ENCODE measurements around the gene VAV2. TPM values are rescaled to one million over a fixed set of nuclear protein-coding genes. Genes with fewer than 3 reads are reported as not detected.

Gene VAV2
- total and polyA plus RNA-seq, 2 of the 4 experiments (the other 2 are of a cell fraction) = 10.8 to 13.4 TPM

DNA sequence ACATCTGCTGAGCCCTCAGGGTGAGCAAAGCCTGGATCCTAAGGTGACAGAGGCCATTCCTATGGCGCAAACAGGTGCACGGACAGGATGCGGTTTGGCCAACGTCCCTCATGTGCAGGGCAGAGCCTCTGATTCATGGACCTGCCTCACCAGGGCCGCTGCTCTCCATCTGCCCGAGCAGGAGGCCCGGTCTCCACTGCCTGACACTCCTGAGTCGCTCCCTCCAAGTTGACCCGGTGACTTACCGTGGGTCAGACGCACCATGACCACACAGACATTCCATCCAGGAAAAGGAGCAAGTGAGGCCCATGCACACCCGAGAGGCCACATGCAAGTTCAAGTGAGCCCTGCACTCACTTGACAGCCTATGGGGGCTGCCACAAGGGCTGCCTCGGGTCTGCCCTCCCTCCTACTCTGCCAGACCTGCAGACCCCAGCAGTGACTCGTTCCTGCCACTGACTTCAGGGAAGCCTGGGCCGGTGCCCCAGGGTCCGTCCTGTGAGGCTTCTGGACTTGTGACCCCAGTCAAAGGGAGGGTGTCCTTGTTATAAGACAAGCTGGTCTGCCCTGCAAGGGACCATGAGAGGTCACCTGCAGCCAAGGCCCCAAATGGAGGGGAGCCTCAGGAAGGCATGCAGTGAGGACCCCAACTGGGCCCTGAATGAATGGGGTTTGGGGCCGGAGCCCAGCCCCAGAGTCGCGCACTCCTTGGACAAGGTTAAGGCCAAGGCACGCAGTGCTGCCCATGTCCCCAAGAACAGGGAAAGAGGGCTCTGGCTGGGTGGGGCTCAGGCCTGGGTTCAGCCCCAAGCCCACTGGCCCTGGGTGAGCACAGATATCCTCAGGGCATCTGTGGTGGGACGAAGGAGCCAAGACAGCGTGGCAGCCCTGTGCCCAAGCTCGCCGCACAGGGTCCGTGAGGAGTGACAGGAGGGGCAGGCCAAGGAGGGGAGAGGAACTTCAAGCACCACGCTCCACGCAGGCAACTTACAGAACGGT lies 43.2 kb upstream of the VAV2 start:
- Histone ChIP-seq H4K91ac (ENCODE audit: insufficient read depth, low read depth, low read length) (no peak overlapping the region), H3K9me1 (ENCODE audit: insufficient read depth, low read length) (no peaks in the 10 kb centered on the region), H3K79me1 (ENCODE audit: low read depth in 1 of 2, low read length in 2 of 2) (peaks cover 0 to 3% of the 10 kb centered on the region in 2 experiments; a peak in 1 of 4 replicates), H3K4ac (ENCODE audit: low read depth, low read length) (no peak overlapping the region), H2BK5ac (ENCODE audit: low read depth, low read length, poor library complexity, severe bottlenecking) (no peak overlapping the region), H4K20me1 (ENCODE audit: insufficient read depth, low read length) (no peaks in the 10 kb centered on the region; the same call in 1 of the 2 replicates), H3K27ac (ENCODE audit: insufficient read depth, low read length) (no peak overlapping the region), H2AK9ac (replicated peaks; ENCODE audit: low read depth, low read length, poor library complexity) (no peak overlapping the region), H2BK20ac (ENCODE audit: low read depth, low read length) (no peak overlapping the region), H3K27me3 (ENCODE audit: control insufficient read depth, insufficient read depth, low read length) (no peaks in the 10 kb centered on the region), H2AFZ (replicated peaks; ENCODE audit: low read length, poor library complexity) (no peak overlapping the region), H3K36me3 (ENCODE audit: control insufficient read depth, insufficient read depth, low read length) (peaks cover 62% of the 10 kb centered on the region), H3K9me3 (ENCODE audit: control insufficient read depth, insufficient read depth, low read length) (no peaks in the 10 kb centered on the region), H3K4me2 (ENCODE audit: low read depth, low read length) (no peak overlapping the region), H3K4me3 (ENCODE audit: insufficient read depth, low read depth, low read length) (no peak overlapping the region), H2AK5ac (ENCODE audit: low read depth, low read length) (no peak overlapping the region), H4K5ac (ENCODE audit: low read depth, low read length) (no peak overlapping the region), H3K18ac (ENCODE audit: low read depth, low read length) (no peak overlapping the region), H3K56ac (ENCODE audit: extremely low read depth, insufficient read depth, low read length) (no peak overlapping the region), H3K4me1 (ENCODE audit: control insufficient read depth, insufficient read depth, low read length) (no peaks in the 10 kb centered on the region), H3K14ac (replicated peaks; ENCODE audit: low read depth, low read length) (no peak overlapping the region), H2BK15ac (ENCODE audit: low read depth, low read length) (no peak overlapping the region), H2BK120ac (ENCODE audit: low read depth, low read length) (no peak overlapping the region), H3K9ac (ENCODE audit: low read depth, low read length) (no peak overlapping the region), H4K8ac (ENCODE audit: low read depth in 2 of 2, low read length in 2 of 2) (no peak overlapping the region), H3K23ac (ENCODE audit: low read depth, low read length) (no peak overlapping the region)
- 95% methylated on average over 18 of the region's 28 CpGs; no CpG with 5 or more reads in 1 of the 2 experiments for WGBS, 2 experiments (ENCODE audit: extremely low coverage in 2 of 2, insufficient read length in 1 of 2)
- POLR2A ChIA-PET (ENCODE audit: unreplicated experiment) = no interaction called here
- BruUV-seq (replicated peaks) = no TSS peak
- CTCF ChIA-PET = no interaction called here
- DNase-seq (no peak), ATAC-seq (ENCODE audit: low read depth) (no peak)
- dilution Hi-C loops (cut with HindIII; ENCODE audit: low sequenced_read_pairs, unreplicated experiment) (no loop called here), intact Hi-C loops (cut with micrococcal nuclease) (no loop called here), in situ Hi-C loops (cut with MboI; ENCODE audit: low sequenced_read_pairs) (no loop called here)
- no peak for TF ChIP-seq POLR2A (IDR thresholded peaks at IDR 0.05; ENCODE audit: low read depth, low read length)
- TF ChIP-seq CHD1 (IDR thresholded peaks at IDR 0.05; ENCODE audit: low read depth, low read length) = no peak
- TF ChIP-seq SMC3 (IDR thresholded peaks at IDR 0.05; ENCODE audit: low read depth, low read length) = no peak
- TF ChIP-seq ELK1 (IDR thresholded peaks at IDR 0.05; ENCODE audit: borderline replicate concordance, low read depth, low read length) = no peak
- no peak for TF ChIP-seq USF2 (IDR thresholded peaks at IDR 0.05; ENCODE audit: low read depth, low read length)
- TF ChIP-seq, protein P1, sequence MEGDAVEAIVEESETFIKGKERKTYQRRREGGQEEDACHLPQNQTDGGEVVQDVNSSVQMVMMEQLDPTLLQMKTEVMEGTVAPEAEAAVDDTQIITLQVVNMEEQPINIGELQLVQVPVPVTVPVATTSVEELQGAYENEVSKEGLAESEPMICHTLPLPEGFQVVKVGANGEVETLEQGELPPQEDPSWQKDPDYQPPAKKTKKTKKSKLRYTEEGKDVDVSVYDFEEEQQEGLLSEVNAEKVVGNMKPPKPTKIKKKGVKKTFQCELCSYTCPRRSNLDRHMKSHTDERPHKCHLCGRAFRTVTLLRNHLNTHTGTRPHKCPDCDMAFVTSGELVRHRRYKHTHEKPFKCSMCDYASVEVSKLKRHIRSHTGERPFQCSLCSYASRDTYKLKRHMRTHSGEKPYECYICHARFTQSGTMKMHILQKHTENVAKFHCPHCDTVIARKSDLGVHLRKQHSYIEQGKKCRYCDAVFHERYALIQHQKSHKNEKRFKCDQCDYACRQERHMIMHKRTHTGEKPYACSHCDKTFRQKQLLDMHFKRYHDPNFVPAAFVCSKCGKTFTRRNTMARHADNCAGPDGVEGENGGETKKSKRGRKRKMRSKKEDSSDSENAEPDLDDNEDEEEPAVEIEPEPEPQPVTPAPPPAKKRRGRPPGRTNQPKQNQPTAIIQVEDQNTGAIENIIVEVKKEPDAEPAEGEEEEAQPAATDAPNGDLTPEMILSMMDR (conservative IDR thresholded peaks at IDR 0.05; ENCODE audit: low read depth, low read length) = no peak
- TF ChIP-seq MAFK (IDR thresholded peaks at IDR 0.05; ENCODE audit: low read depth, low read length) = no peak
- no peak for TF ChIP-seq MXI1 (IDR thresholded peaks at IDR 0.05; ENCODE audit: borderline replicate concordance, low read depth, low read length)
- TF ChIP-seq BHLHE40 (IDR thresholded peaks at IDR 0.05; ENCODE audit: low read depth, low read length) = no peak
- TF ChIP-seq RCOR1 (IDR thresholded peaks at IDR 0.05; ENCODE audit: insufficient replicate concordance, low read length) = no peak
- no peak for TF ChIP-seq NFE2L2 (IDR thresholded peaks at IDR 0.05; ENCODE audit: low read depth, low read length)
- TF ChIP-seq MAZ (IDR thresholded peaks at IDR 0.05; ENCODE audit: borderline replicate concordance, low read depth, low read length) = no peak
- TF ChIP-seq RFX5 (IDR thresholded peaks at IDR 0.05; ENCODE audit: low read depth, low read length) = no peak
- no peak for TF ChIP-seq RAD21 (IDR thresholded peaks at IDR 0.05; ENCODE audit: low read length)
